RWPE1 (cell line): ENCODE data around the gene FGF9.

Experiments
- CTCF ChIA-PET: fragments of 350-600 bp; sonication (Branson Sonifier 250); formaldehyde crosslinking; extraction: SDS; loops from one replicate; lab custom pipeline; 2021; lab: Yijun Ruan, JAX
- POLR2A ChIA-PET: fragments of 400-600 bp; formaldehyde crosslinking; extraction: SDS; loops from one replicate; lab custom pipeline; 2020; ENCODE audit warnings: antibody characterized with exemption; ENCODE audit not compliant: low non-redundant PET; lab: Yijun Ruan, JAX
- DNase-seq: peaks from one replicate; pipeline ENCODE4 v3.0.0; 2012; ENCODE audit warnings: low spot score
- H3K27ac ChIP-seq: fragments of 450-650 bp; 2 replicates; pipeline ENCODE4 v1.5.1; 2017
- TF ChIP-seq, protein P1 (sequence below): fragments of 450-650 bp; conservative IDR thresholded peaks from 2 replicates; pipeline ENCODE4 v1.5.1; 2017; ENCODE audit warnings: low read depth, mild to moderate bottlenecking

Gene FGF9

DNA sequence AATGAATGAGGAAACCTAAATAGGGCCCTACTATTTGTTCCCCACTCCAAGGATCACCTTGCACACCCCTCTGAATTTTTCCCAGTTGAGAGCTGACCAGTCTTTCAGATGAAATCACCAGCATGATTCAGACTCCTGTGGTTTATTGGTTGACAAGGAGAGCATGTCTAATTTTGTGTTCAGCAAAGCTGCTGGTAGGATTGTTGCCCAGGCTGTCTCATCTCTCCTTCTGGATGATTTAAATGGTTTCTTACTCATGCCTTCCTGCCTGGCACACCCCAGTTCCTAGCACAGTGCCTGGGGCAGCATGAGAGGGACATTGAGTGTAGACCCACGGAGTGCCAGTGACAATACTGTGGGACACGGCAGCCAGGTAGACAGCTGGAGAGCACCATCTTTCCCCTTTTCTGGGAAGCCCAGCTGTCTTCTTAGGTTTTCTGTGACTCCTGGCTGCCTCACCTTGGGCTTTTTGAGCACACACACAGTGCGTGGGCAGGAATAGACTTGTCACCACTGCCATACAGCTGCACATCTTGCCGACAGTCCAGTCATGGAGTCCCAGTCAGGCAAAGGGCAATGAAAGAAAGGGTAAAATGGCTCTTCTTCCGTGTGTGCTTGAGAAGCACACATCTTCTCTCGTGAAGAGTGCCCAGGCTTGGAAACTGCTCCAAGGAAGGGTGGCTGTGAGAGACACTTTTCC lies 12.3 kb downstream of the FGF9 start:
- TF ChIP-seq, protein P1, sequence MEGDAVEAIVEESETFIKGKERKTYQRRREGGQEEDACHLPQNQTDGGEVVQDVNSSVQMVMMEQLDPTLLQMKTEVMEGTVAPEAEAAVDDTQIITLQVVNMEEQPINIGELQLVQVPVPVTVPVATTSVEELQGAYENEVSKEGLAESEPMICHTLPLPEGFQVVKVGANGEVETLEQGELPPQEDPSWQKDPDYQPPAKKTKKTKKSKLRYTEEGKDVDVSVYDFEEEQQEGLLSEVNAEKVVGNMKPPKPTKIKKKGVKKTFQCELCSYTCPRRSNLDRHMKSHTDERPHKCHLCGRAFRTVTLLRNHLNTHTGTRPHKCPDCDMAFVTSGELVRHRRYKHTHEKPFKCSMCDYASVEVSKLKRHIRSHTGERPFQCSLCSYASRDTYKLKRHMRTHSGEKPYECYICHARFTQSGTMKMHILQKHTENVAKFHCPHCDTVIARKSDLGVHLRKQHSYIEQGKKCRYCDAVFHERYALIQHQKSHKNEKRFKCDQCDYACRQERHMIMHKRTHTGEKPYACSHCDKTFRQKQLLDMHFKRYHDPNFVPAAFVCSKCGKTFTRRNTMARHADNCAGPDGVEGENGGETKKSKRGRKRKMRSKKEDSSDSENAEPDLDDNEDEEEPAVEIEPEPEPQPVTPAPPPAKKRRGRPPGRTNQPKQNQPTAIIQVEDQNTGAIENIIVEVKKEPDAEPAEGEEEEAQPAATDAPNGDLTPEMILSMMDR, result no peak
- POLR2A ChIA-PET, result no interaction called here
- DNase-seq, result peak; percentile 77
- H3K27ac ChIP-seq, result peak overlapping the region; percentile 87
- CTCF ChIA-PET, result interaction anchor here (1.3 kb wide), 1 partner anchor 46 kb away, joined by 8 read pairs; no protein-coding TSS in a partner anchor

DNA sequence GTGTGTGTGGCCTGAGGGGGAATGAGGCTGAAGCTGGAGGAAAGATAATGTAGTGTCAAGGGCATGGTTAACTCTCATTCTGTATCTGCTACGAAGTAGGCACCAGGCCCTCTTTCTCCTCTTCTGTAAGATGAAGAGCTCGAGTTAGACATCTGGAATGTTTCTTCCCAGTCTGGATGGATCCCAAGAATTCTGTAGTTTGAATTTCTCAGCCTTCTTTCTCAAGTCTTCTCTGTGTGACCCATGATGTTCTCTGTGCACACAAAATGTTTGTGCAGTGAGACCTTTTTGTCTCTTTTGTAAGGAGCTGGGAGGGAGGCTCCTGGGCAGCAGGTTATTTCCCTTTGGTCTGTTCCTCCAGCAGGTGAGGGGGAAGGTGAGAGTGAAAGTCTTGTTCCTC lies 13.7 kb downstream of the FGF9 start:
- TF ChIP-seq, protein P1, result no peak
- no peak for DNase-seq
- H3K27ac ChIP-seq, result no peak overlapping the region
- CTCF ChIA-PET, result interaction anchor here (0.6 kb wide), 1 partner anchor 383 kb away, joined by 4 read pairs; no protein-coding TSS in a partner anchor
- POLR2A ChIA-PET, result no interaction called here

DNA sequence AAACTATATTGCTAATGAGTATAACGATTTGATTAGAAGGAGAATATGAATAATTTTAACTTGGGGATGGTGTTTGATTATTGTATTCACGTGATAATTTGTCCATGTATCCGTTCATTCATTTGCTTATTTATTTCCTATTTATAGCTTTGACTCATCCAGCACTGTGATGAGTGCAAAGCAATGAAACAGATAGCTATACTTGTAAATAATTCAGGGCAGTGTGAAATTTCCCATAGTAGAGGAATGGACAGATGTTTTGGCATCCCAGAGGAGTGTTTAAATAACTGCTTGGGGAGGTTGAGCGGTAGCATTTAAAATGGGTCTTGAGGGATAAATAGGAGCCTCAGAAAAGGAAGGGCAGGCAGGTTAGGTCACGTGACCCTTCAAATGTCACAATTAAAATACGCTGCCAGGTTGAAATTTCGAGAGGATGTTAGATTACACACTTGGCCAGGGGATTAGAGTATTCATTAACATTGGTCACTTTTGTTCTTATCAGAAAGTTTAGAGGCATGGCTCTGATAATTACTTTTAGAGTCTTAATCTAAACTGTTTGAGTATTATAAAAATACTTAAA lies 14.7 kb downstream of the FGF9 start:
- CTCF ChIA-PET, result interaction anchor here (0.6 to 1.2 kb wide), 2 partner anchors 10 to 439 kb away, joined by 3 to 4 read pairs; no protein-coding TSS in a partner anchor
- TF ChIP-seq, protein P1, result no peak
- POLR2A ChIA-PET, result no interaction called here
- DNase-seq, result no peak
- H3K27ac ChIP-seq, result no peak overlapping the region

GRCh38 chr13:21686751-21687391 lies 16.0 kb downstream of the FGF9 start:
- TF ChIP-seq, protein P1, result no peak
- H3K27ac ChIP-seq, result no peak overlapping the region
- POLR2A ChIA-PET, result no interaction called here
- no peak for DNase-seq
- CTCF ChIA-PET, result no interaction called here

DNA sequence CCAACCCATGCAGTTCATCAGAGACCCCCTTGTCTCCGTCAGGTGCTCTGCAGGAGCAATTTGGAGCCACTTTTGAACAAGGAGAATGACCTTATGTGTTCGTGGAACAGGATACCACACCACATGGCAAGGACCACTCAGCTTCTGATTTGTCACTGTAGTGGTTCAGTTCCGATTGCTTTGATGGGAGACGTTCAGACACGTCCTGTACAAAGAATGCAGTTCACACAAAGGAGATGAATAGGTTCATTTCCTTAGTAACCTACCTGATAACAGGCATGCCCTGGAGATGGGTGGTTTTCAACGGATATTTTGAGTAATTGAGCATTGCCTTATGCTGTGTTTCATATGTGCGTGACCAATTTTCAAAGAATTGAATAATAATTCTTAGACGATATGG lies 17.2 kb downstream of the FGF9 start:
- ChIA-PET CTCF (no interaction called here), POLR2A (no interaction called here)
- TF ChIP-seq, protein P1, result no peak
- no peak overlapping the region for H3K27ac ChIP-seq
- DNase-seq, result peak; percentile 47

GRCh38 chr13:21689097-21689496 lies 18.2 kb downstream of the FGF9 start:
- POLR2A ChIA-PET, result no interaction called here
- CTCF ChIA-PET, result no interaction called here
- TF ChIP-seq, protein P1, result no peak
- no peak for DNase-seq
- H3K27ac ChIP-seq, result no peak overlapping the region
